H1 (cell line): ENCODE results near the gene HACE1. TPM values are rescaled to one million over a fixed set of nuclear protein-coding genes. Genes with fewer than 3 reads are reported as not detected.

Source experiments
- CTCF ChIA-PET: fragments of 300-600 bp; sonication (Branson Sonifier 250); formaldehyde crosslinking; loops from one replicate; lab custom pipeline; 2021; ENCODE audit not compliant: partially characterized antibody; lab: Charles Lee
- POLR2A ChIA-PET: fragments of 300-600 bp; sonication (Branson Sonifier 250); formaldehyde crosslinking; loops from one replicate; lab custom pipeline; 2021; ENCODE audit warnings: inconsistent platforms; ENCODE audit not compliant: partially characterized antibody; lab: Charles Lee
- DNase-seq, 2 experiments: peaks; one replicate each; pipeline versions ENCODE4 v3.0.0 to v3.0.0-alpha.2; 2010 to 2022; ENCODE audit warnings: low spot score in 2 of 2, low read depth in 1 of 2, mixed read lengths in 1 of 2
- FAIRE-seq: peaks from 2 replicates; lab custom pipeline; 2011; peaks lifted over from hg19 to GRCh38; lab: Jason Lieb, UNC
- H2AFZ ChIP-seq: 2 replicates; pipeline ENCODE4 v1.8.1; 2012; ENCODE audit warnings: low read length, inconsistent platforms
- H2AK5ac ChIP-seq: 2 replicates; pipeline ENCODE4 v1.6.1; 2013; ENCODE audit warnings: low read depth, low read length
- H2BK120ac ChIP-seq: replicated peaks from 2 replicates; pipeline ENCODE3; 2013; ENCODE audit warnings: low read depth, low read length, inconsistent platforms
- H2BK12ac ChIP-seq: 2 replicates; pipeline ENCODE4 v1.6.1; 2013; ENCODE audit warnings: low read depth, low read length
- H2BK15ac ChIP-seq: 2 replicates; pipeline ENCODE4 v1.6.1; 2013; ENCODE audit warnings: low read length
- H2BK20ac ChIP-seq: 2 replicates; pipeline ENCODE4 v1.6.1; 2013; ENCODE audit warnings: low read length
- H2BK5ac ChIP-seq: 2 replicates; pipeline ENCODE4 v1.6.1; 2013; ENCODE audit warnings: low read depth, low read length
- H3K14ac ChIP-seq: 2 replicates; pipeline ENCODE4 v1.6.1; 2013; ENCODE audit warnings: inconsistent platforms; ENCODE audit not compliant: insufficient read length
- H3K18ac ChIP-seq: 2 replicates; pipeline ENCODE4 v1.6.1; 2013; ENCODE audit warnings: low read length; ENCODE audit errors: extremely low read depth
- H3K23ac ChIP-seq: 2 replicates; pipeline ENCODE4 v1.6.1; 2013; ENCODE audit warnings: inconsistent platforms; ENCODE audit not compliant: insufficient read length
- H3K23me2 ChIP-seq: 2 replicates; pipeline ENCODE4 v1.6.1; 2013; ENCODE audit warnings: low read depth, low read length
- H3K27ac ChIP-seq: 2 replicates; pipeline ENCODE4 v1.6.1; 2011; ENCODE audit warnings: low read depth, low read length, inconsistent platforms
- H3K27me3 ChIP-seq, 4 experiments: replicated peaks in 1 of 4; 1 replicate in 1 of 4; 2 replicates in 3 of 4; pipeline versions ENCODE4 v1.6.1 to v1.8.1; 2011 to 2013; ENCODE audit warnings: low read length in 3 of 4, mild to moderate bottlenecking in 3 of 4, inconsistent platforms in 2 of 4, mixed read lengths in 2 of 4, moderate library complexity in 1 of 4; ENCODE audit not compliant: control insufficient read depth in 3 of 4, insufficient read depth in 3 of 4; ENCODE audit errors: extremely low read depth in 1 of 4
- H3K36me3 ChIP-seq, 4 experiments: 2 replicates each; pipeline versions ENCODE4 v1.6.1 to v1.8.1; 2011 to 2013; ENCODE audit warnings: mild to moderate bottlenecking in 4 of 4, low read length in 3 of 4, moderate library complexity in 2 of 4, control low read depth in 1 of 4, inconsistent platforms in 1 of 4; ENCODE audit not compliant: insufficient read depth in 4 of 4, control insufficient read depth in 2 of 4
- H3K4ac ChIP-seq: replicated peaks from 2 replicates; pipeline ENCODE3; 2013; ENCODE audit warnings: low read length, low read depth, mixed read lengths, inconsistent platforms; ENCODE audit not compliant: insufficient read length
- H3K4me1 ChIP-seq, 4 experiments: replicated peaks in 1 of 4; 1 replicate in 1 of 4; 2 replicates in 3 of 4; pipeline versions ENCODE4 v1.6.1 to v1.8.1; 2011 to 2013; ENCODE audit warnings: low read length in 3 of 4, inconsistent platforms in 2 of 4, mixed read lengths in 1 of 4; ENCODE audit not compliant: insufficient read depth in 4 of 4, control insufficient read depth in 3 of 4
- H3K4me2 ChIP-seq, 2 experiments: 2 replicates each; pipeline versions ENCODE4 v1.6.1 to v1.8.1; 2011 to 2013; ENCODE audit warnings: low read depth in 2 of 2, low read length in 2 of 2, control low read depth in 1 of 2, inconsistent platforms in 1 of 2, mild to moderate bottlenecking in 1 of 2; ENCODE audit not compliant: insufficient read depth in 1 of 2
- H3K4me3 ChIP-seq, 4 experiments: fragments of 200-600, 300-600 bp in 1 of 4; sonication (generic), shearing (Covaris generic), sonication (Bioruptor Twin) in 1 of 4; 2 replicates each; pipeline versions ENCODE4 v1.5.1 to v1.8.1; 2011 to 2016; ENCODE audit warnings: low read length in 4 of 4, low read depth in 3 of 4, control low read depth in 2 of 4, inconsistent platforms in 2 of 4, mild to moderate bottlenecking in 2 of 4, mixed read lengths in 1 of 4, moderate library complexity in 1 of 4; ENCODE audit not compliant: insufficient read depth in 2 of 4; ENCODE audit errors: extremely low read depth in 1 of 4
- H3K56ac ChIP-seq: replicated peaks from 2 replicates; pipeline ENCODE3; 2013; ENCODE audit warnings: low read depth, mild to moderate bottlenecking, mixed read lengths, low read length, inconsistent platforms; ENCODE audit not compliant: insufficient read length
- H3K79me1 ChIP-seq: 2 replicates; pipeline ENCODE4 v1.6.1; 2013; ENCODE audit warnings: low read depth, low read length, control low read depth
- H3K79me2 ChIP-seq, 2 experiments: 2 replicates each; pipeline versions ENCODE4 v1.6.1 to v1.8.1; 2012 to 2013; ENCODE audit warnings: low read length in 2 of 2, mild to moderate bottlenecking in 2 of 2, inconsistent platforms in 1 of 2; ENCODE audit not compliant: insufficient read depth in 2 of 2, control insufficient read depth in 1 of 2
- H3K9ac ChIP-seq, 4 experiments: replicated peaks in 1 of 4; 1 replicate in 1 of 4; 2 replicates in 3 of 4; pipeline versions ENCODE4 v1.6.1 to v1.8.1; 2011 to 2013; ENCODE audit warnings: low read depth in 3 of 4, low read length in 3 of 4, control low read depth in 2 of 4, mild to moderate bottlenecking in 2 of 4, moderate library complexity in 2 of 4, inconsistent platforms in 1 of 4; ENCODE audit errors: extremely low read depth in 1 of 4
- H3K9me3 ChIP-seq, 2 experiments: 2 replicates each; pipeline versions ENCODE4 v1.6.1 to v1.8.1; 2012 to 2013; ENCODE audit warnings: mild to moderate bottlenecking in 2 of 2, moderate library complexity in 2 of 2, control low read depth in 1 of 2, inconsistent platforms in 1 of 2, low read depth in 1 of 2, low read length in 1 of 2, mixed read lengths in 1 of 2; ENCODE audit not compliant: insufficient read depth in 2 of 2
- H4K20me1 ChIP-seq, 2 experiments: replicated peaks in 1 of 2; 2 replicates each; pipeline versions ENCODE3 to v1.8.1; 2011 to 2013; ENCODE audit warnings: inconsistent platforms in 2 of 2, low read length in 2 of 2, mild to moderate bottlenecking in 1 of 2; ENCODE audit not compliant: insufficient read depth in 2 of 2, control insufficient read depth in 1 of 2
- H4K5ac ChIP-seq: 2 replicates; pipeline ENCODE4 v1.6.1; 2013; ENCODE audit warnings: low read length, low read depth, mixed read lengths, inconsistent platforms; ENCODE audit not compliant: insufficient read length
- H4K8ac ChIP-seq: 2 replicates; pipeline ENCODE4 v1.8.0; 2013; ENCODE audit warnings: mild to moderate bottlenecking, moderate library complexity, low read length, inconsistent platforms; ENCODE audit not compliant: insufficient read depth; ENCODE audit errors: extremely low read depth
- H4K91ac ChIP-seq: replicated peaks from 2 replicates; pipeline ENCODE3; 2013; ENCODE audit warnings: low read length, mixed read lengths, inconsistent platforms; ENCODE audit not compliant: insufficient read length
- CHD2 ChIP-seq: IDR thresholded peaks from 2 replicates; pipeline ENCODE4 v1.6.1; 2012; ENCODE audit warnings: low read length, improper control_type of control experiment
- GABPA ChIP-seq: IDR thresholded peaks from 2 replicates; pipeline ENCODE4 v1.6.1; 2011; ENCODE audit warnings: mild to moderate bottlenecking, low read length, moderate library complexity, borderline replicate concordance; ENCODE audit not compliant: insufficient read depth
- RNF2 ChIP-seq: fragments of 200-900, 300-1000 bp; sonication (generic); IDR thresholded peaks from 2 replicates; pipeline ENCODE4 v1.7.1; 2016; ENCODE audit warnings: borderline replicate concordance, low read depth, mild to moderate bottlenecking, antibody characterized with exemption, low read length; ENCODE audit not compliant: poor library complexity, severe bottlenecking; ENCODE audit errors: missing control alignments
- SP1 ChIP-seq: IDR thresholded peaks from 2 replicates; pipeline ENCODE4 v1.6.1; 2011; ENCODE audit warnings: low read depth, low read length
- SP2 ChIP-seq: IDR thresholded peaks from 2 replicates; pipeline ENCODE4 v1.6.1; 2012; ENCODE audit warnings: mild to moderate bottlenecking, low read length, inconsistent platforms
- WGBS, 2 experiments: shearing (Covaris generic) in 1 of 2; methylation state at CpG; one replicate each; pipeline versions ENCODE4 v1.1.6 to v1.1.7; 2013 to 2015; ENCODE audit warnings: low lambda C conversion rate in 2 of 2, mixed read lengths in 2 of 2, inconsistent platforms in 1 of 2, low coverage in 1 of 2, missing lambda C conversion rate in 1 of 2; ENCODE audit not compliant: insufficient replicate concordance in 2 of 2, insufficient coverage in 1 of 2, insufficient read length in 1 of 2; ENCODE audit errors: extremely low coverage in 1 of 2, missing lambda C conversion rate in 1 of 2; 5-methylcytosine and 5-hydroxymethylcytosine counted together
- polyA plus RNA-seq, 7 experiments: library from polyadenylated mRNA; depleted of rRNA in 3 of 7; stranded (reverse) in 5 of 7; unstranded in 2 of 7; fragments of >200 nt in 5 of 7; fragments of 200-250 nt in 2 of 7; gene quantifications; 1 replicate in 5 of 7; 2 replicates in 1 of 7; 4 replicates in 1 of 7; pipeline versions ENCODE4 v1.2.1 to v1.2.3, GENCODE V29; 2011 to 2013; ENCODE audit warnings: missing spikeins in 2 of 7, mixed read lengths in 2 of 7
- total RNA-seq: library from RNA; stranded (reverse); fragmentation: NEBNext Ultra II Directional; extraction: Animal tissue kit (Norgen Biotek cat#: 25700); gene quantifications from 2 replicates; pipeline ENCODE4 v1.2.1, GENCODE V29; 2021

Gene HACE1
- total and polyA plus RNA-seq, 2 of the 8 experiments (the other 6 are each of a cell fraction or from before 2014, with no cell fraction given) = 7.1 to 21.3 TPM

DNA sequence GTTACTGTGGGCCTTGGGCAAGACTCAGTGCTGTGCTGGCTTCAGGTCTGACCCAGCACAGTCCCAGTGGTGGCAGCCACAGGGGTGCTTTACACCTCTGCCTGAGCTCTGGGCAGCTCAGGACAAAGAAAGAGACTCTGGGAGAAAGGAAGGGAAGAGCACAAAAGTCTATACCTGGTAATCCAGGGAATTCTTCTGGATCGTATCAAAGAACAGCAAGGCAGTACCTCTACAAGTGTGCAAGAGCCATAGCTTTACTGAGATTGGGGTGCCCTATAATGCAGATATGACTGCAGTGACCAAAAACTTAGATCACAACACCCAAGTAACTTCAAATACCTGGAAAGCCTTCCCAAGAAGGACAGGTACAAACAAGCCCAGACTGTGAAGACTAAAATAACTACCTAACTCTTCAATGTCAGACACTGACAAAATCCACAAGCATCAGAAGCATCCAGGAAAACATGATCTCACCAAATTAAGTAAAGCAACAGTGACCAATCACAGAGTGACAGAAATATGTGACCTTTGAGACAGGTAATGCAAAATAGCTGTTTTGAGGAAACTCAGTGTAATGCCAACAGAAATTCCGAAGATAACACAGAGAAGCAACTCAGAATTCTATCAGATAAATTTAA, 49.3 kb upstream of the HACE1 start:
- FAIRE-seq = no peak
- Histone ChIP-seq H4K5ac (no peak overlapping the region), H4K91ac (no peak overlapping the region), H3K4me2 (no peak overlapping the region), H2BK120ac (no peak overlapping the region), H3K18ac (no peak overlapping the region), H2BK12ac (no peak overlapping the region), H3K79me2 (no peaks in the 10 kb centered on the region), H3K23me2 (no peaks in the 10 kb centered on the region), H2BK20ac (no peak overlapping the region), H2BK15ac (no peak overlapping the region), H3K36me3 (no peaks in the 10 kb centered on the region), H4K8ac (no peak overlapping the region), H3K4ac (no peak overlapping the region), H4K20me1 (no peaks in the 10 kb centered on the region), H2AFZ (no peak overlapping the region), H3K14ac (no peak overlapping the region), H3K4me1 (0 out of 7 replicates have a peak, but pooled peaks cover 0 to 4% (median 0%) of the 10 kb centered on the region in 4 experiments), H3K79me1 (no peaks in the 10 kb centered on the region), H3K56ac (no peak overlapping the region), H2AK5ac (no peak overlapping the region), H3K27me3 (no peaks in the 10 kb centered on the region)
- POLR2A ChIA-PET = interaction anchor here (2.1 kb wide), 1 partner anchor 47 kb away, joined by 8 read pairs; the partner anchor contains the start of gene LIN28B
- WGBS, 2 experiments = 90% methylated on average over 2 of the region's 2 CpGs; no CpG with 5 or more reads in 1 of the 2 experiments
- no peak for DNase-seq
- CTCF ChIA-PET = interaction anchor here (1.5 to 2.9 kb wide), 2 partner anchors 11 kb away, joined by 7 to 8 read pairs; no protein-coding TSS in a partner anchor
- TF ChIP-seq RNF2 (no peak), GABPA (no peak), SP2 (no peak), SP1 (no peak), CHD2 (no peak)
- TF ChIP-seq, all 59 proteins: peak for 0
- Histone ChIP-seq H3K9ac (no peak overlapping the region), H3K9me3 (no peaks in the 10 kb centered on the region), H3K4me3 (no peak overlapping the region), H3K27ac (no peak overlapping the region), H3K23ac (no peak overlapping the region), H2BK5ac (no peak overlapping the region)
